GM12801 (cell line): ENCODE measurements around the gene CEP131.

Experiments used
- TF ChIP-seq, protein P1 (sequence below): IDR thresholded peaks from one replicate; pipeline ENCODE4 v1.5.1; 2011; ENCODE audit warnings: control low read depth; ENCODE audit not compliant: insufficient read length; ENCODE audit errors: extremely low read depth

CEP131 gene

GRCh38 chr17:81234940-81235821 is 12.4 kb upstream of the CEP131 start:
- TF ChIP-seq, protein P1, sequence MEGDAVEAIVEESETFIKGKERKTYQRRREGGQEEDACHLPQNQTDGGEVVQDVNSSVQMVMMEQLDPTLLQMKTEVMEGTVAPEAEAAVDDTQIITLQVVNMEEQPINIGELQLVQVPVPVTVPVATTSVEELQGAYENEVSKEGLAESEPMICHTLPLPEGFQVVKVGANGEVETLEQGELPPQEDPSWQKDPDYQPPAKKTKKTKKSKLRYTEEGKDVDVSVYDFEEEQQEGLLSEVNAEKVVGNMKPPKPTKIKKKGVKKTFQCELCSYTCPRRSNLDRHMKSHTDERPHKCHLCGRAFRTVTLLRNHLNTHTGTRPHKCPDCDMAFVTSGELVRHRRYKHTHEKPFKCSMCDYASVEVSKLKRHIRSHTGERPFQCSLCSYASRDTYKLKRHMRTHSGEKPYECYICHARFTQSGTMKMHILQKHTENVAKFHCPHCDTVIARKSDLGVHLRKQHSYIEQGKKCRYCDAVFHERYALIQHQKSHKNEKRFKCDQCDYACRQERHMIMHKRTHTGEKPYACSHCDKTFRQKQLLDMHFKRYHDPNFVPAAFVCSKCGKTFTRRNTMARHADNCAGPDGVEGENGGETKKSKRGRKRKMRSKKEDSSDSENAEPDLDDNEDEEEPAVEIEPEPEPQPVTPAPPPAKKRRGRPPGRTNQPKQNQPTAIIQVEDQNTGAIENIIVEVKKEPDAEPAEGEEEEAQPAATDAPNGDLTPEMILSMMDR, result no peak

- TF ChIP-seq, protein P1, result no peak
These were observed 11.7 kb upstream of the CEP131 start for GRCh38 chr17:81234506-81234855.

GRCh38 chr17:81233811-81234505 is 11.2 kb upstream of the CEP131 start:
- TF ChIP-seq, protein P1, result no peak

DNA sequence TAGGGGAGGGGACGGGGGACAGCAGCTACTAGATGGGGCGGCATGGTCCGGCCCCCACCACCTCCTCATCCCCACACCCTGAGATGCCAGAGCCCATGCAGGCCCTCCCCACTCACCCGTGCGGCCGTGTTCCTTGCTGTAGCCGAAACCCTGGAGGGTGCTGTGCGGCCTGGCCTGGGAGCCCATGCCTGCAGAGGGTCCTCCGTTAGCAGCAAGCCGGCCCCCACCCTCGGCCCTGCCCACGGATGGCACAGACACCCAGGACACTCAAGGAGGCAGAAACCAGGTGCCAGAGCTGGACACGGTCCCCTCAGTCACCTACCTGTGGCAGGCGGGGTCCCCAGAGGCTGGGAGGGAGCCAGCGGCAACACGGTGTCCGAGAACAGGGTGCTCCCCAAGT is 10.6 kb upstream of the CEP131 start:
- TF ChIP-seq, protein P1, result no peak

- TF ChIP-seq, protein P1, result no peak
These were observed 10.0 kb upstream of the CEP131 start for GRCh38 chr17:81232616-81233241.

DNA sequence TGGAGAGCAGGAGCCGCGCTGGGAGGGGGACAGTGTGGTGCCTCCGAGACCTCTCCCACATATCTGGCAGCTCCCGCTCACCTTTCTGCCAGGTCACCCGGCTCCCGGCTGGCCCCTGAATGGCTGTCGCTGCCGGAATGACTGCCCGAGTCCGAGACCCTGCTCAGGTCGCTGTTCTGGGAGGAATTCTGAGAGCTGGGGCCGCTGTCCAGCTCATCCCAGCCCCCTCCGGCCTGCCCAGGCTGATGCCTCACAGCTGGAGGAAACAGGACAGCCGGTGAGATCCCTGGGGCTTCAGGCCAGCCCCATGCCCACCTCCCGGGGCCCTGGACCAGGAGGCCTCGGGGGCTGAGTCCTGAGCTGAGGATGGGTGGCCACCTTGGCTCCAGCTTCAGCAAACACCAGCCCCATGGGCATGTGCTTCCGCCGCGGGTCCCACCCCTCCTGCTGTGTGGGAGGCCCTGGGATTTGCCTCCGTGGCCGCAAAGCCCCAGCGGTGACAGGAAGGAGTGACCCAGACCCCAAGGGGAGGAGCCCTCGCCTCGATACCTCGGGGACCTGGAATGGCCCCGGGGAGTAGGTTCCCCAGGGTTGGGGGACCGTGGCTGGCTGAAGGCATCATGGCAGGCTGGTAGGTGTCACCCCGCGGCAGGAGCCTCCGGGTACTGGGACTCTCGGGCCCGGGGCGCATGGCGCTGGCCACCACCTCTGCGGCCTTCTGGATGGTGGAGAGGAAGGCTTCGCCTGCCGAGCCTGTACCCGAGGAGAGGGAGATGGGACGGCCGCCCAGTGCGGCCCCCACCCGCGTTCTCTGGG is 9.2 kb upstream of the CEP131 start:
- TF ChIP-seq, protein P1, result no peak
